Endothelial cell of umbilical vein (primary cell): ENCODE measurements around the gene ANKRD16.

ENCODE experiments used
- EZH2 ChIP-seq: IDR thresholded peaks from 2 replicates; pipeline ENCODE4 v1.6.1; 2012; ENCODE audit warnings: borderline replicate concordance, low read depth, mild to moderate bottlenecking, moderate library complexity, low read length, inconsistent platforms; ENCODE audit not compliant: severe bottlenecking
- GATA2 ChIP-seq: IDR thresholded peaks from 2 replicates; pipeline ENCODE4 v1.7.0; 2011; ENCODE audit warnings: low read depth, mild to moderate bottlenecking, moderate library complexity, mixed read lengths, low read length; ENCODE audit not compliant: insufficient read length, insufficient read depth
- POLR2A ChIP-seq: IDR thresholded peaks from 2 replicates; pipeline ENCODE4 v1.6.1; 2012; ENCODE audit warnings: low read depth, mild to moderate bottlenecking, control low read depth, low read length
- POLR2AphosphoS5 ChIP-seq: IDR thresholded peaks from 2 replicates; pipeline ENCODE4 v1.6.1; 2012; ENCODE audit warnings: low read depth, mild to moderate bottlenecking, control low read depth, low read length, moderate library complexity; ENCODE audit not compliant: insufficient read depth
- TF ChIP-seq, protein P1 (sequence below), 2 donors: IDR thresholded peaks; 1 replicate in 1 of 2; 2 replicates in 1 of 2; pipeline ENCODE4 v1.5.1; 2011; ENCODE audit warnings: low read length in 2 of 2, mild to moderate bottlenecking in 2 of 2, moderate library complexity in 2 of 2, control low read depth in 1 of 2, inconsistent platforms in 1 of 2, low read depth in 1 of 2; ENCODE audit not compliant: insufficient read depth in 1 of 2; ENCODE audit errors: extremely low read depth in 1 of 2

DNA sequence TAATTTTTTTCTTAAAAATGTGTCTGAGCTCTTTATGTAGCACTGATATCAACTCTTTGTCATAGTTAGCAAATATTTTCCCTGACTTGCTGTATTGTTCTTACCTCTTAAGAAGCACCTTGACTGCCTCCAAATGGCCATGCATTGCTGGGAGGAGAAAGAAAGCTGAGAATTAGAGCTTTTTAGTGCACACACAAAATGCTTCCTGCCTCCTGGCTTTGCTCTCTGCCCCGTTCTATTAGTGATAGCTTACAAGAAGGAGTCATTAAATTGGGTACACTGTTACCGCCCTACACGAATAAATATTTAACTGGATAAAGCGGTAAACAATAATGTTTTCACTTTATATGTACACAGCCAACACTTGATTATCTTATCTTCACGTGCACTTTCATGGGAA, 4.1 kb downstream of the ANKRD16 start:
- TF ChIP-seq, protein P1, sequence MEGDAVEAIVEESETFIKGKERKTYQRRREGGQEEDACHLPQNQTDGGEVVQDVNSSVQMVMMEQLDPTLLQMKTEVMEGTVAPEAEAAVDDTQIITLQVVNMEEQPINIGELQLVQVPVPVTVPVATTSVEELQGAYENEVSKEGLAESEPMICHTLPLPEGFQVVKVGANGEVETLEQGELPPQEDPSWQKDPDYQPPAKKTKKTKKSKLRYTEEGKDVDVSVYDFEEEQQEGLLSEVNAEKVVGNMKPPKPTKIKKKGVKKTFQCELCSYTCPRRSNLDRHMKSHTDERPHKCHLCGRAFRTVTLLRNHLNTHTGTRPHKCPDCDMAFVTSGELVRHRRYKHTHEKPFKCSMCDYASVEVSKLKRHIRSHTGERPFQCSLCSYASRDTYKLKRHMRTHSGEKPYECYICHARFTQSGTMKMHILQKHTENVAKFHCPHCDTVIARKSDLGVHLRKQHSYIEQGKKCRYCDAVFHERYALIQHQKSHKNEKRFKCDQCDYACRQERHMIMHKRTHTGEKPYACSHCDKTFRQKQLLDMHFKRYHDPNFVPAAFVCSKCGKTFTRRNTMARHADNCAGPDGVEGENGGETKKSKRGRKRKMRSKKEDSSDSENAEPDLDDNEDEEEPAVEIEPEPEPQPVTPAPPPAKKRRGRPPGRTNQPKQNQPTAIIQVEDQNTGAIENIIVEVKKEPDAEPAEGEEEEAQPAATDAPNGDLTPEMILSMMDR (IDR thresholded peaks at IDR 0.05; ENCODE audit: extremely low read depth in 1 of 2, insufficient read depth in 1 of 2, low read depth in 1 of 2, low read length in 2 of 2), result no peak
- no peak for TF ChIP-seq POLR2A
- no peak for TF ChIP-seq EZH2
- no peak for TF ChIP-seq GATA2
- no peak for TF ChIP-seq POLR2AphosphoS5
